ENCODE measurements around the gene TEX44. TPM values are rescaled to one million over a fixed set of nuclear protein-coding genes. Genes with fewer than 3 reads are reported as not detected.

Gene TEX44
- total RNA-seq, 2 experiments from 2014 or later = not detected

GRCh38 chr2:231612456-231613330 is 20.0 kb downstream of the TEX44 start:
- peak overlapping the region; percentile 97 for H3K27ac Mint-ChIP-seq
- DNase-seq = peak; percentile 99
- CTCF ChIA-PET = interaction anchor here (0.5 to 8.5 kb wide), 24 partner anchors 9 to 1025 kb away, joined by 3 to 210 read pairs (median 4); partner anchors contain the start of gene PTMA
- intact Hi-C loops (cut with micrococcal nuclease) = loop anchor here (1.0 to 5.0 kb wide), 8 partner anchors 30 to 555 kb away; partner anchors contain the start of genes NCL, PDE6D, PSMD1 and PTMA
- H3K27me3 Mint-ChIP-seq = no peaks in the 10 kb centered on the region
- POLR2A ChIA-PET = interaction anchor here (0.6 to 5.3 kb wide), 13 partner anchors 9 to 149 kb away, joined by 3 to 98 read pairs (median 6); partner anchors contain the start of genes NCL and PTMA
- no peaks in the 10 kb centered on the region for H3K36me3 Mint-ChIP-seq
- peak overlapping the region; percentile 74 for H3K4me3 Mint-ChIP-seq
- no peaks in the 10 kb centered on the region for H3K9me3 Mint-ChIP-seq
- H3K4me1 Mint-ChIP-seq (ENCODE audit: low read depth) = peaks cover 44% of the 10 kb centered on the region

GRCh38 chr2:231613331-231613662 is 20.6 kb downstream of the TEX44 start:
- no peaks in the 10 kb centered on the region for H3K27me3 Mint-ChIP-seq
- no peaks in the 10 kb centered on the region for H3K9me3 Mint-ChIP-seq
- intact Hi-C loops (cut with micrococcal nuclease) = loop anchor here (5.0 kb wide), 1 partner anchor 556 kb away; the partner anchor contains the start of gene PSMD1
- no peak for DNase-seq
- ChIA-PET POLR2A (interaction anchor here (0.8 to 5.3 kb wide), 16 partner anchors 8 to 173 kb away, joined by 3 to 98 read pairs (median 6); partner anchors contain the start of genes COPS7B, NCL and PTMA), CTCF (interaction anchor here (0.5 to 8.5 kb wide), 14 partner anchors 9 to 1085 kb away, joined by 3 to 210 read pairs (median 4); partner anchors contain the start of genes COPS7B and PTMA)
- peaks cover 44% of the 10 kb centered on the region for H3K4me1 Mint-ChIP-seq (ENCODE audit: low read depth)
- peak overlapping the region; percentile 74 for H3K4me3 Mint-ChIP-seq
- H3K27ac Mint-ChIP-seq = peak overlapping the region; percentile 97
- H3K36me3 Mint-ChIP-seq = no peaks in the 10 kb centered on the region

DNA sequence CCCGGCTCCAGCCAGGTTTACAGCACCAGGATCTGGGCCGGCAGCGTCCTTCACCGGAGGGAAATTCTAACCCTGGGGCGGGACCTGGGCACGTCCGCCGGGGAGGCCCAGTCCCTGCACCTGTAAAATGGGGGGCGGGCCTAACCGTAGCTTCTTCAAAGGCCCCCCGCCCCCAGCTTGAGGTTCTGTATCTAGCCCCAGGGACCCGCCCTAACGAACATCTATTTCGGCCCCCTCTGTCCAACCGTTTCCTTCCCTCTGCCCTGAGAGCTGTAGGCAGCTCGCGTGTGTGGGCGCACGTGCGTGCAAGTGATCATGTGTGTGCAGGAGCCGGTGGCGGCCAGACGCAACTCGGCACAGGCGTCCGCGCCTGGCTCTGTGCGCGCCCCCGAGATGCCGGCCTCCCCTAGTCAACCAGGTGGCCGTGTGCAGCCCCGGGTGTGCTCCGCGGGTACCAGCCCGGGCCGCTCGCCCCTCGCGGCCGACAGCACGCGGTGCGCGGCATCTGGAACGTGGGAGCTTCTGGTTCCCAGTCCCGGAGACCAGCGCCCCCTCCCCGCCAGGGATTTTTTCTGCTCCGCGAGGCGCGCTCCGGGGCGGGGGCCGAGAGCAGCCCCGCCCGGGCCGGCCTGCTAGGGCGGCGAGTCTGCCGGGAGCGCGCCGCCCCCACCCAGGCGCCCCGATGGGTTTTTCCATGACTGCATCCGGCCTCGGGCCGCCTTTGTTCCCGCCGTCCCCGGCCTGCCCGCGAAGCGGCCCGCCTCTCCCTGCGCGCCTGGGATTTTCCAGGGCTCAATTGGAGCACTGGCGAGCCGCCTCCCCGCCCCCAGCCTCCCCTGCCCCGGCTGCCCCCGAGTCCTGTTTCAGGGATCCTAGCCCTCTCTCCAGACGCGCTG is 21.2 kb downstream of the TEX44 start:
- peak; percentile 90 for DNase-seq
- Mint-ChIP-seq H3K4me1 (ENCODE audit: low read depth) (peaks cover 44% of the 10 kb centered on the region), H3K4me3 (peak overlapping the region; percentile 76), H3K36me3 (no peaks in the 10 kb centered on the region), H3K9me3 (no peaks in the 10 kb centered on the region), H3K27me3 (no peaks in the 10 kb centered on the region), H3K27ac (peak overlapping the region; percentile 98)
- ChIA-PET CTCF (interaction anchor here (1.0 to 8.5 kb wide), 14 partner anchors 8 to 1084 kb away, joined by 3 to 210 read pairs (median 4); partner anchors contain the start of genes COPS7B and PTMA), POLR2A (interaction anchor here (0.8 to 5.3 kb wide), 18 partner anchors 8 to 172 kb away, joined by 3 to 98 read pairs (median 6); partner anchors contain the start of genes COPS7B, NCL and PTMA)
- intact Hi-C loops (cut with micrococcal nuclease) = loop anchor here (5.0 kb wide), 1 partner anchor 557 kb away; the partner anchor contains the start of gene PSMD1

DNA sequence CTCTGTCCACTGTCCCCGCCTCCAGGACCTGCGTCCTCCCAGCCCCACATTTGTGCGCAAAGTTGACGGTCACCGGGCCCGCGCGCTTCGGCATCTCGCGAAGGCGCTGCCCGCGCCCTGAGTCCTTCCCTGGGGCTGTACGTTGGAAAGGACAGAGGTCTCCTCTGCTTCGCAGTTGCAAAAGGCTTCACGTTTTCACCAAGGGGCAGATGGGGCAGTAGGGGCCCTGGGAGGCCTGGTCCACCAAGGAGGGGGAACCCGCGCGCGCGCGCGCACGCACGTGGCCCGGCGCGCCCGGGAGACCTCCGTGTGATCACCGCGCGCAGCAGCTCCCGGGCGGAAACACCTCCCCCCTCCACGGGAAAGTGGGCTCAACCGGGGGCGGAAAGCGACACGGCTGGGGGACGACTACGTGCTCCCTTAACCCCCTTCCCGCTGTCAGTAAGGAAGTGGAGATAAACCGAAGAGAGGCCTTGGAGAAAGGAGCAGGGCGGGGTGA is 21.9 kb downstream of the TEX44 start:
- Mint-ChIP-seq H3K4me1 (ENCODE audit: low read depth) (peaks cover 44% of the 10 kb centered on the region), H3K36me3 (no peaks in the 10 kb centered on the region), H3K4me3 (peak overlapping the region; percentile 76), H3K27ac (peak overlapping the region; percentile 98), H3K9me3 (no peaks in the 10 kb centered on the region), H3K27me3 (no peaks in the 10 kb centered on the region)
- intact Hi-C loops (cut with micrococcal nuclease) = loop anchor here (5.0 kb wide), 1 partner anchor 557 kb away; the partner anchor contains the start of gene PSMD1
- no peak for DNase-seq
- CTCF ChIA-PET = interaction anchor here (1.2 to 8.5 kb wide), 6 partner anchors 28 to 1083 kb away, joined by 3 to 210 read pairs (median 46); partner anchors contain the start of gene PTMA
- POLR2A ChIA-PET = interaction anchor here (0.8 to 5.3 kb wide), 11 partner anchors 7 to 169 kb away, joined by 4 to 98 read pairs (median 8); partner anchors contain the start of genes NCL and PTMA

GRCh38 chr2:231615058-231615671 is 22.5 kb downstream of the TEX44 start:
- peak overlapping the region; percentile 76 for H3K4me3 Mint-ChIP-seq
- no peaks in the 10 kb centered on the region for H3K27me3 Mint-ChIP-seq
- H3K27ac Mint-ChIP-seq = peak overlapping the region; percentile 98
- peaks cover 44% of the 10 kb centered on the region for H3K4me1 Mint-ChIP-seq (ENCODE audit: low read depth)
- POLR2A ChIA-PET = interaction anchor here (0.6 to 5.3 kb wide), 5 partner anchors 58 to 1083 kb away, joined by 3 to 98 read pairs (median 44); partner anchors contain the start of gene PTMA
- intact Hi-C loops (cut with micrococcal nuclease) = no loop called here
- peak; percentile 22 for DNase-seq
- no peaks in the 10 kb centered on the region for H3K9me3 Mint-ChIP-seq
- CTCF ChIA-PET = interaction anchor here (1.2 to 8.5 kb wide), 3 partner anchors 60 to 99 kb away, joined by 3 to 210 read pairs (median 154); no protein-coding TSS in a partner anchor
- H3K36me3 Mint-ChIP-seq = no peaks in the 10 kb centered on the region

- H3K27ac Mint-ChIP-seq = peak overlapping the region; percentile 19
- peaks cover 39% of the 10 kb centered on the region for H3K4me1 Mint-ChIP-seq (ENCODE audit: low read depth)
- no peak for DNase-seq
- intact Hi-C loops (cut with micrococcal nuclease) = no loop called here
- POLR2A ChIA-PET = no interaction called here
- H3K27me3 Mint-ChIP-seq = no peaks in the 10 kb centered on the region
- H3K9me3 Mint-ChIP-seq = no peaks in the 10 kb centered on the region
- H3K36me3 Mint-ChIP-seq = no peaks in the 10 kb centered on the region
- CTCF ChIA-PET = interaction anchor here (2.4 to 8.5 kb wide), 2 partner anchors 58 to 98 kb away, joined by 13 to 210 read pairs; no protein-coding TSS in a partner anchor
- no peak overlapping the region for H3K4me3 Mint-ChIP-seq
Measured at GRCh38 chr2:231616296-231616695, 23.6 kb downstream of the TEX44 start.

- intact Hi-C loops (cut with micrococcal nuclease) = no loop called here
- ChIA-PET CTCF (interaction anchor here (0.5 to 2.4 kb wide), 8 partner anchors 31 to 1787 kb away, joined by 3 to 13 read pairs (median 4); partner anchors contain the start of gene PTMA), POLR2A (no interaction called here)
- no peaks in the 10 kb centered on the region for H3K9me3 Mint-ChIP-seq
- H3K36me3 Mint-ChIP-seq = no peaks in the 10 kb centered on the region
- H3K27me3 Mint-ChIP-seq = no peaks in the 10 kb centered on the region
- peaks cover 36% of the 10 kb centered on the region for H3K4me1 Mint-ChIP-seq (ENCODE audit: low read depth)
- H3K4me3 Mint-ChIP-seq = no peak overlapping the region
- H3K27ac Mint-ChIP-seq = peak overlapping the region; percentile 19
- no peak for DNase-seq
Measured at GRCh38 chr2:231617059-231617926, 24.6 kb downstream of the TEX44 start.

- Mint-ChIP-seq H3K36me3 (no peaks in the 10 kb centered on the region), H3K4me3 (no peak overlapping the region)
- POLR2A ChIA-PET = interaction anchor here (0.6 to 2.3 kb wide), 3 partner anchors 8 to 48 kb away, joined by 3 to 11 read pairs (median 3); no protein-coding TSS in a partner anchor
Measured at GRCh38 chr2:231621051-231621879, 28.6 kb downstream of the TEX44 start.

DNA sequence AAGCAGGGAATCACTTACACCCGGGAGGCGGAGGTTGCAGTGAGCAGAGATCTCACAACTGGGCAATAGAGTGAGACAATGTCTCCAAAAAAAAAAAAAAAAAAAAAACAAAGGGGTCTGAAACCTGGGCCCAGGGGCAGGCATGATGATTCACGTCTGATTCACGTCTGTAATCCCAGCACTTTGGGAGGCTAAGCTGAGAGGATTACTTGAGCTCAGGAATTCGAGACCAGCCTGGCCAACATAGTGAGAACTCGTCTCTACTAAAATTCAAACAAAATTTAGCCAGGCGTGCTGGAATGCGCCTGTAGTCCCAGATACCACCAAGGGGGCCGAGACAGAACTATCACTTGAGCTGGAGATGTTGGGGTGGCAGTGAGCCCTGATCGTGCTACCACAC is 30.3 kb downstream of the TEX44 start:
- intact Hi-C loops (cut with micrococcal nuclease) = no loop called here
- CTCF ChIA-PET = interaction anchor here (1.1 to 2.0 kb wide), 3 partner anchors 11 to 92 kb away, joined by 4 to 8 read pairs (median 5); no protein-coding TSS in a partner anchor
- H3K4me3 Mint-ChIP-seq = no peak overlapping the region
- H3K27me3 Mint-ChIP-seq = no peaks in the 10 kb centered on the region
- POLR2A ChIA-PET = interaction anchor here (0.6 to 1.6 kb wide), 3 partner anchors 10 to 91 kb away, joined by 3 to 5 read pairs (median 3); no protein-coding TSS in a partner anchor
- H3K27ac Mint-ChIP-seq = no peak overlapping the region
- H3K4me1 Mint-ChIP-seq (ENCODE audit: low read depth) = peaks cover 19% of the 10 kb centered on the region
- H3K9me3 Mint-ChIP-seq = no peaks in the 10 kb centered on the region
- no peaks in the 10 kb centered on the region for H3K36me3 Mint-ChIP-seq
- DNase-seq = no peak

More at GRCh38 chr2:231621051-231621879, 28.6 kb downstream of the TEX44 start:
- peak; percentile 55 for DNase-seq
- intact Hi-C loops (cut with micrococcal nuclease) = no loop called here
- CTCF ChIA-PET = interaction anchor here (0.8 to 2.0 kb wide), 6 partner anchors 8 to 93 kb away, joined by 4 to 8 read pairs (median 4); no protein-coding TSS in a partner anchor
- Mint-ChIP-seq H3K9me3 (no peaks in the 10 kb centered on the region), H3K27ac (peak overlapping the region; percentile 23), H3K27me3 (no peaks in the 10 kb centered on the region), H3K4me1 (ENCODE audit: low read depth) (peaks cover 16% of the 10 kb centered on the region)

All from activated CD4-positive, alpha-beta memory T cell treated with anti-CD3 and anti-CD28 coated beads for 36 hours (primary cell).